Subcutaneous abdominal adipose tissue (tissue), 5 donors: Measurements from ENCODE around the gene ENOX2.

Experiments used
- H3K27ac ChIP-seq: one replicate; pipeline ENCODE4 v1.7.0; 2013; ENCODE audit warnings: low read depth, mild to moderate bottlenecking, inconsistent platforms, low read length, moderate library complexity
- H3K27me3 ChIP-seq, 5 donors: one replicate each; pipeline ENCODE4 v1.7.0; 2013; ENCODE audit warnings: low read length in 5 of 5, inconsistent platforms in 1 of 5; ENCODE audit not compliant: control insufficient read depth in 5 of 5, insufficient read depth in 4 of 5
- H3K36me3 ChIP-seq, 5 donors: one replicate each; pipeline ENCODE4 v1.7.0; 2013; ENCODE audit warnings: low read length in 5 of 5; ENCODE audit not compliant: control insufficient read depth in 5 of 5, insufficient read depth in 5 of 5
- H3K4me1 ChIP-seq, 5 donors: one replicate each; pipeline ENCODE4 v1.7.0; 2013; ENCODE audit warnings: low read length in 5 of 5, mild to moderate bottlenecking in 3 of 5, moderate library complexity in 1 of 5; ENCODE audit not compliant: control insufficient read depth in 5 of 5, insufficient read depth in 5 of 5
- H3K4me3 ChIP-seq, 5 donors: one replicate each; pipeline ENCODE4 v1.7.0; 2013; ENCODE audit warnings: low read length in 5 of 5, low read depth in 1 of 5
- H3K9ac ChIP-seq, 5 donors: one replicate each; pipeline ENCODE4 v1.7.0; 2013; ENCODE audit warnings: low read length in 5 of 5, mild to moderate bottlenecking in 4 of 5, moderate library complexity in 3 of 5
- H3K9me3 ChIP-seq, 5 donors: one replicate each; pipeline ENCODE4 v1.7.0; 2013; ENCODE audit warnings: low read length in 5 of 5; ENCODE audit not compliant: control insufficient read depth in 5 of 5
- donor health status: healthy.
- donor health status: healthy.
- donor health status: healthy.
- donor health status: healthy.
- donor health status: healthy.

ENOX2 gene

DNA sequence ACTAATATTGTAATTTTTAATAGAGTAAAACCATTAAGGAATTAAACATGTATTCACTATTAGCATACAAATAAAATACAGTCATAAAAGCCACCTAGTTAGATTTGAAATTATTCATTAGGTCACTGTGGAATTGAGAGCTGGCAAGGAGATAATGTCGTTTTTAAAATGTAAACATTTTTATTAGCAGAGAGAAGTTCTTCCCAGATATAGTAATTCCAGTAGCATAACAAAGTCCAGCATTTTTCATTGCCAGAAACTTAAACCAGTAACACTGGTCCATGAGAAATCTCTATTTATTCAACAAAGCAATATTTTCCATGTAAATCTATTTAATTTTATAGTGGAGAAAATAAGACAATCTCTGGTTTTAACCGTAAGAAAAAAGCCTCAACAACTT lies 17.5 kb downstream of the ENOX2 start:
- H3K27me3 ChIP-seq: peaks cover 0 to 3% (median 2%) of the 10 kb centered on the region in 5 donors
- no peaks in the 10 kb centered on the region for H3K4me1 ChIP-seq
- H3K36me3 ChIP-seq: no peaks in the 10 kb centered on the region
- no peak overlapping the region for H3K4me3 ChIP-seq
- H3K9me3 ChIP-seq: no peaks in the 10 kb centered on the region
- no peak overlapping the region for H3K27ac ChIP-seq
- no peak overlapping the region for H3K9ac ChIP-seq

DNA sequence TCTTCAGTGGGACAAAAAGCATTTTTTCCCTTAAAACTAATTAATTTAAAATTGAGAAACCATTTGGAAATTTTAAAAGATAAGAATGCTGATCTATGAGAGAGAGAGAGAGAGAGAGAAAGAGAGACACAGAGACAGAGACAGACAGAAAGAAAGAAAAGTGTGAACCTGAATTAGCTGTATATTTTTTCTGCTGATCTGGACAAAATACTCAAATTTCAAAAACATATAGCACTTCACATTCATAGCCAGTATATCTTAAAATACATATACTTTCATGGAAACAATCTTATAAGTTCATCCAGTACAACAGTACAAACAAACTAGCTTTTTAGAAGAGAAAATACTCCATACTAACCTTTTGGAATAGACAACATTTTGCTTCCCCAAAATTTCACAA lies 18.4 kb downstream of the ENOX2 start:
- no peaks in the 10 kb centered on the region for H3K9me3 ChIP-seq
- H3K4me1 ChIP-seq: no peaks in the 10 kb centered on the region
- no peak overlapping the region for H3K27ac ChIP-seq
- H3K4me3 ChIP-seq: no peak overlapping the region
- H3K27me3 ChIP-seq: peaks cover 0 to 4% (median 3%) of the 10 kb centered on the region in 5 donors
- H3K36me3 ChIP-seq: no peaks in the 10 kb centered on the region
- no peak overlapping the region for H3K9ac ChIP-seq

GRCh38 chrX:130879869-130880268 lies 23.1 kb downstream of the ENOX2 start:
- Histone ChIP-seq H3K36me3 (no peaks in the 10 kb centered on the region), H3K27me3 (peaks cover 0 to 5% (median 0%) of the 10 kb centered on the region in 5 donors), H3K4me1 (peaks cover 0 to 7% (median 0%) of the 10 kb centered on the region in 5 donors), H3K4me3 (no peak overlapping the region), H3K9me3 (peaks cover 0 to 14% (median 7%) of the 10 kb centered on the region in 5 donors), H3K27ac (no peak overlapping the region), H3K9ac (no peak overlapping the region)

DNA sequence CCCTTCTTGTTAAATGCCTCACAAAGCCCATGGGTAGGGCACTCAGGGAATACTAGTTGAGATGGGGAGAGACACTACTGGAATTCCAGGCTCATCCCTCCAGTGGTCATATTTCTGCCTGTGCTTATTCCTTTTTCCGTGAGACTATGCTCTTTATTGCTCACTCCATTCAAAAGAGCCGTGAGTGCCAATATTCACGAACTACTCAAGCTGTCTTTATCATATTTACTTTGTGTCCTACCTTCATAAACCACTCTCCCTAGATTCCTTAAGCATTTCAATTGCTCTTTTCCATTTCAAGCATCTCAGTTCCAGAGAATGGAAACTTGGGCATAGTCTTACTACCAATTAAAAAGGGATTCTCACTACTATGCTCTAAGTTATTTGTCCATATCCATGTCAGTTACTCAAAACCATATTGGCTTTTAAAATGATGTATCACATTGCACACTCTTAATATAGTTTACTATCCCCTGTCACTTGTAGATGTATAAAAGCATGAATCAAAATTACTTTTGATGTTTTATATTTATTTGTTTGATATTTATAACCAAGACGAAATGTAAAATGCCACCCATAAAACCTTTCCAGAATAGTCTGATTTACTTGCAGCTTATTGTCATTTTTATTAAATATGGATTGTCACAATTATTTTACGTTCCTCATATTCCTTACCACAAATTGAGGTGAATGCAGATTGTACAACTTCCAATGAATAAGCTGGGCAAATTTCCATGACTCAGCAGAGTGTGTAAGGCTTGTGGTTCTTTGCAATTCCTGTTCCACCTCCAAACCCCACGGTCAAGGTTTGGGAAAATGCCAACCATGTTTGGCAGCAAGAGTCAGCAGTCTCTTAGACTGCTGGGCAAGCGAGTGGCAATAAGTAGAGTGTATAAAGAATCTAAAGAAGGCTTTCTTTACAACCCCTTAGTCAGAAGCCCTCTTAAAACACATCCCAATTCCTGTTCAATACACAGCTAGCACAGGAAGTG lies 24.4 kb downstream of the ENOX2 start:
- peaks cover 0 to 5% (median 0%) of the 10 kb centered on the region in 5 donors for H3K27me3 ChIP-seq
- peaks cover 0 to 7% (median 0%) of the 10 kb centered on the region in 5 donors for H3K4me1 ChIP-seq
- no peaks in the 10 kb centered on the region for H3K36me3 ChIP-seq
- H3K27ac ChIP-seq: no peak overlapping the region
- H3K9me3 ChIP-seq: peaks cover 0 to 21% (median 7%) of the 10 kb centered on the region in 5 donors
- no peak overlapping the region for H3K4me3 ChIP-seq
- no peak overlapping the region for H3K9ac ChIP-seq

GRCh38 chrX:130877892-130878341 lies 25.1 kb downstream of the ENOX2 start:
- Histone ChIP-seq H3K9me3 (peaks cover 0 to 21% (median 7%) of the 10 kb centered on the region in 5 donors), H3K27ac (no peak overlapping the region), H3K9ac (no peak overlapping the region), H3K4me1 (peaks cover 0 to 7% (median 0%) of the 10 kb centered on the region in 5 donors), H3K36me3 (no peaks in the 10 kb centered on the region), H3K4me3 (no peak overlapping the region), H3K27me3 (peaks cover 0 to 5% (median 0%) of the 10 kb centered on the region in 5 donors)

GRCh38 chrX:130876226-130876625 lies 26.8 kb downstream of the ENOX2 start:
- Histone ChIP-seq H3K4me1 (peaks cover 0 to 7% (median 0%) of the 10 kb centered on the region in 5 donors), H3K9me3 (peaks cover 0 to 24% (median 7%) of the 10 kb centered on the region in 5 donors), H3K4me3 (no peak overlapping the region), H3K9ac (no peak overlapping the region), H3K27ac (no peak overlapping the region), H3K36me3 (no peaks in the 10 kb centered on the region), H3K27me3 (peaks cover 0 to 5% (median 0%) of the 10 kb centered on the region in 5 donors)

DNA sequence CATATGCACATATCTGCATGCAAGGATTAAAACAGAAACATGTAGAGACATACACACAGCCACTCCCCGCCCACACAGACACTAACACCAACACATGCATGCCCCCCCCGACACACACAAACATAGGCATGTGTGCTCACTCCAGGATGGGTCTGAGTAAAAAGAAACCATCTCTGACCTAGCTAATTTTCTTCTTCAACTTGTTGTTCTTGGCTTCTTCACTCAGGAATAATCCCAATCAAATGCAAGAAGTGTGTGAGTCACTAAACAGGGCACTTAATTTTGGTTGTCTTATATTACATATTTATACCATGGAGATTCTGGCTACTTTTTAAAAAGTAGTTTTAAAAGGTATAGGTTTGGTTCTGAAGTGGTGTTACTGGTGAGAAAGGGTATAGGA lies 28.3 kb downstream of the ENOX2 start:
- Histone ChIP-seq H3K36me3 (no peaks in the 10 kb centered on the region), H3K4me1 (peaks cover 0 to 7% (median 0%) of the 10 kb centered on the region in 5 donors)

DNA sequence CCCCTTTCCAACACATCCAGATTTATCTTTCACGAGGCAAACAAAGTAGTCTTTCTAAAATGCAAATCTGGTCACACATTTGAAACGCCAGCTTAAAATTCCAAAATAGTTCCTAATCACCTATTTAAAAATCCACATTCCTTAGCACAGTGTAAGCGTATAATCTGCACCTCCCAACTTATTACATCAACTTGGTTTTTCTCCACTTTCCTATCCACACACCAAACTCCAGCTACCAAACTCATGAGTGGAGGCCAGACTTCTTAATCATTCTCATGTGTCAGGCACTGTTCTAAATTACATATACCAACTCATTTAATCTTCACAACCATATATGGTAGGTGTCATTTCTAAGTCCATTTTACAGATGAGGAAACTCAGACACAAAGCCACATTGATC lies 33.8 kb downstream of the ENOX2 start:
- H3K27me3 ChIP-seq: no peaks in the 10 kb centered on the region
- H3K36me3 ChIP-seq: no peaks in the 10 kb centered on the region
- no peak overlapping the region for H3K4me3 ChIP-seq
- H3K9me3 ChIP-seq: peaks cover 0 to 6% (median 0%) of the 10 kb centered on the region in 5 donors
- no peaks in the 10 kb centered on the region for H3K4me1 ChIP-seq
- no peak overlapping the region for H3K27ac ChIP-seq
- H3K9ac ChIP-seq: no peak overlapping the region

More for the DNA sequence above, 28.3 kb downstream of the ENOX2 start:
- H3K9me3 ChIP-seq: peaks cover 0 to 24% (median 7%) of the 10 kb centered on the region in 5 donors
- no peak overlapping the region for H3K27ac ChIP-seq
- no peak overlapping the region for H3K9ac ChIP-seq
- peaks cover 0 to 2% (median 0%) of the 10 kb centered on the region in 5 donors for H3K27me3 ChIP-seq
- H3K4me3 ChIP-seq: no peak overlapping the region

- peaks cover 0 to 3% (median 0%) of the 10 kb centered on the region in 5 donors for H3K9me3 ChIP-seq
- no peaks in the 10 kb centered on the region for H3K4me1 ChIP-seq
- no peaks in the 10 kb centered on the region for H3K36me3 ChIP-seq
- no peaks in the 10 kb centered on the region for H3K27me3 ChIP-seq
- no peak overlapping the region for H3K27ac ChIP-seq
- H3K4me3 ChIP-seq: no peak overlapping the region
- H3K9ac ChIP-seq: no peak overlapping the region
These were observed 41.5 kb downstream of the ENOX2 start for GRCh38 chrX:130861462-130861861.

DNA sequence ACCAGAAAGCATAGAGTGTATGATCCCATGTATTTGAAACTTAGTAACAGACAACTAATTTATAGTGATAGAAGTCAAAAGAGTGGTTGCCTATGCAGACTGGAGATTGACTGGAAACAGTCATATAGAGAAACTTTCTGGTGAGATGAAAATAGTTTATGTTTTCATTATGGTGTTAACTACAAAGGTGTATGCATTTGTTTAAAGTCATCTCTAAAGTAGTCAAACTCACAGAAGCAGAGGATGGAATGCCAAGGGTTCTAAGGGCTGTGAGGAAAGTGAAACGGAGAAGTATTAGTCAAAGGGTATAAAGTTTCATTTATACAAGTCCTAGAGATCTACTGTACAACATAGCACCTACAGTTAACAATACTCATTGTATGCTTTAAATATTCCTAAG lies 45.8 kb downstream of the ENOX2 start:
- H3K4me1 ChIP-seq: no peaks in the 10 kb centered on the region
- peaks cover 0 to 4% (median 0%) of the 10 kb centered on the region in 5 donors for H3K36me3 ChIP-seq
- peaks cover 0 to 2% (median 0%) of the 10 kb centered on the region in 5 donors for H3K9me3 ChIP-seq
- no peak overlapping the region for H3K9ac ChIP-seq
- no peak overlapping the region for H3K27ac ChIP-seq
- H3K4me3 ChIP-seq: no peak overlapping the region
- no peaks in the 10 kb centered on the region for H3K27me3 ChIP-seq
